ENCODE results near the gene ZNF609. TPM values are rescaled to one million over a fixed set of nuclear protein-coding genes. Genes with fewer than 3 reads are reported as not detected.

Gene ZNF609
- total and polyA plus RNA-seq, 2 of the 13 experiments (the other 11 are each of a cell fraction or from before 2014, with no cell fraction given) = 8.9 to 9.9 TPM

GRCh38 chr15:64619880-64620839 is 159.8 kb downstream of the ZNF609 start:
- Histone ChIP-seq H3K27me3 (ENCODE audit: control insufficient read depth in 1 of 2, insufficient read depth in 2 of 2, low read length in 2 of 2) (no peaks in the 10 kb centered on the region; a peak in 1 of 5 replicates), H3K79me2 (ENCODE audit: insufficient read depth, low read length) (peaks cover 8% of the 10 kb centered on the region), H3K9me3 (ENCODE audit: low read length) (no peaks in the 10 kb centered on the region), H2AFZ (ENCODE audit: low read length) (no peak overlapping the region), H3K27ac (ENCODE audit: extremely low read length, insufficient read depth, low read length) (no peak overlapping the region), H4K20me1 (ENCODE audit: insufficient read depth, low read length) (no peaks in the 10 kb centered on the region), H3K36me3 (replicated peaks in 1 of 2; ENCODE audit: control insufficient read depth in 1 of 2, insufficient read depth in 2 of 2, low read length in 2 of 2) (peaks cover 2 to 5% of the 10 kb centered on the region in 2 experiments; a peak in 3 of 5 replicates), H3K4me2 (ENCODE audit: low read depth, low read length) (no peak overlapping the region), H3K4me1 (ENCODE audit: insufficient read depth, low read length) (peaks cover 20% of the 10 kb centered on the region), H3K4me3 (replicated peaks in 1 of 3; ENCODE audit: insufficient read depth in 1 of 3, low read depth in 2 of 3, low read length in 3 of 3) (no peak overlapping the region), H3K9ac (ENCODE audit: insufficient read depth, low read depth, low read length) (no peak overlapping the region)
- in situ Hi-C loops (cut with HindIII; ENCODE audit: extremely low pct_ligation_motif_present, low pct_unique_long_range_greater_than_20kb) = no loop called here
- no peak; the same call in 2 of the 3 replicates for ATAC-seq
- ChIA-PET CTCF (ENCODE audit: low intra/inter-chr PET ratio, low total read pairs) (no interaction called here), POLR2A (no interaction called here)
- BruUV-seq (replicated peaks) = no TSS peak
- no peak for DNase-seq (ENCODE audit: low spot score)
- 94% methylated on average over 1 of the region's 1 CpG for WGBS (ENCODE audit: low lambda C conversion rate)
- no peak for TF ChIP-seq NFKB2 (CRISPR knock-in tag; IDR thresholded peaks at IDR 0.05; ENCODE audit: borderline replicate concordance)
- no peak for TF ChIP-seq PRMT3 (CRISPR knock-in tag; IDR thresholded peaks at IDR 0.05; ENCODE audit: borderline replicate concordance, low read depth)
- TF ChIP-seq NFATC3 (CRISPR knock-in tag; IDR thresholded peaks at IDR 0.05) = no peak
- TF ChIP-seq ZNF577 (CRISPR knock-in tag; IDR thresholded peaks at IDR 0.05; ENCODE audit: borderline replicate concordance, low read depth) = no peak
- TF ChIP-seq KLF15 (CRISPR knock-in tag; IDR thresholded peaks at IDR 0.05; ENCODE audit: borderline replicate concordance) = no peak
- TF ChIP-seq HOXA5 (CRISPR knock-in tag; IDR thresholded peaks at IDR 0.05) = no peak
- no peak for TF ChIP-seq REL (CRISPR knock-in tag; conservative IDR thresholded peaks at IDR 0.05)
- intact Hi-C loops (cut with micrococcal nuclease; ENCODE audit: unreplicated experiment) = no loop called here
- FAIRE-seq = no peak

GRCh38 chr15:64621056-64621455 is 160.7 kb downstream of the ZNF609 start:
- CTCF ChIA-PET (ENCODE audit: low intra/inter-chr PET ratio, low total read pairs) = no interaction called here
- no peak overlapping the region for H3K4me3 ChIP-seq (replicated peaks in 1 of 3; ENCODE audit: insufficient read depth in 1 of 3, low read depth in 2 of 3, low read length in 3 of 3)
- no TSS peak for BruUV-seq (replicated peaks)
- H3K27me3 ChIP-seq (ENCODE audit: control insufficient read depth in 1 of 2, insufficient read depth in 2 of 2, low read length in 2 of 2) = no peaks in the 10 kb centered on the region; a peak in 1 of 5 replicates
- H2AFZ ChIP-seq (ENCODE audit: low read length) = no peak overlapping the region
- DNase-seq (ENCODE audit: low spot score) (no peak), ATAC-seq (no peak), FAIRE-seq (no peak)
- H4K20me1 ChIP-seq (ENCODE audit: insufficient read depth, low read length) = no peaks in the 10 kb centered on the region
- in situ Hi-C loops (cut with HindIII; ENCODE audit: extremely low pct_ligation_motif_present, low pct_unique_long_range_greater_than_20kb) = no loop called here
- WGBS (ENCODE audit: low lambda C conversion rate) = 99% methylated on average over 3 of the region's 3 CpGs
- POLR2A ChIA-PET = no interaction called here
- H3K79me2 ChIP-seq (ENCODE audit: insufficient read depth, low read length) = peaks cover 6% of the 10 kb centered on the region
- no peak overlapping the region for H3K4me2 ChIP-seq (ENCODE audit: low read depth, low read length)
- peaks cover 2 to 5% of the 10 kb centered on the region in 2 experiments; a peak in 3 of 5 replicates for H3K36me3 ChIP-seq (replicated peaks in 1 of 2; ENCODE audit: control insufficient read depth in 1 of 2, insufficient read depth in 2 of 2, low read length in 2 of 2)
- H3K9ac ChIP-seq (ENCODE audit: insufficient read depth, low read depth, low read length) = no peak overlapping the region
- intact Hi-C loops (cut with micrococcal nuclease; ENCODE audit: unreplicated experiment) = no loop called here
- peaks cover 20% of the 10 kb centered on the region for H3K4me1 ChIP-seq (ENCODE audit: insufficient read depth, low read length)
- H3K27ac ChIP-seq (ENCODE audit: extremely low read length, insufficient read depth, low read length) = no peak overlapping the region
- no peaks in the 10 kb centered on the region for H3K9me3 ChIP-seq (ENCODE audit: low read length)
- TF ChIP-seq PCBP2 (optimal IDR thresholded peaks at IDR 0.05; ENCODE audit: low read depth, low read length, poor library complexity, severe bottlenecking) (no peak), ZBTB7A (CRISPR knock-in tag; IDR thresholded peaks at IDR 0.05) (no peak), ATF2 (CRISPR knock-in tag; IDR thresholded peaks at IDR 0.05) (no peak), ZNF331 (CRISPR knock-in tag; IDR thresholded peaks at IDR 0.05) (no peak), ZNF263 (CRISPR knock-in tag; IDR thresholded peaks at IDR 0.05) (no peak), SMARCE1 (IDR thresholded peaks at IDR 0.05; ENCODE audit: borderline replicate concordance) (no peak), ARID2 (CRISPR knock-in tag; IDR thresholded peaks at IDR 0.05; ENCODE audit: borderline replicate concordance) (no peak)
